GM10266 (cell line): ENCODE measurements around the gene C5orf47.

Experiments
- DNase-seq: peaks from one replicate; pipeline ENCODE4 v3.0.0; 2012; ENCODE audit errors: extremely low spot score
- CTCF ChIP-seq: IDR thresholded peaks from 2 replicates; pipeline ENCODE4 v1.5.1; 2012; ENCODE audit warnings: mild to moderate bottlenecking, low read depth; ENCODE audit not compliant: control insufficient read depth, insufficient read depth; ENCODE audit errors: missing control alignments

Gene C5orf47

GRCh38 chr5:173970878-173971650 is 17.9 kb upstream of the C5orf47 start:
- peak; percentile 21 for TF ChIP-seq CTCF
- no peak for DNase-seq

GRCh38 chr5:173971681-173972345 is 17.2 kb upstream of the C5orf47 start:
- TF ChIP-seq CTCF, result no peak
- DNase-seq, result no peak

- no peak for DNase-seq
Measured at GRCh38 chr5:173972607-173972924, 16.4 kb upstream of the C5orf47 start.

GRCh38 chr5:173972925-173973615 is 15.9 kb upstream of the C5orf47 start:
- TF ChIP-seq CTCF, result peak; percentile 76
- DNase-seq, result peak; percentile 85

More at GRCh38 chr5:173972607-173972924, 16.4 kb upstream of the C5orf47 start:
- TF ChIP-seq CTCF, result no peak

GRCh38 chr5:173973616-173973969 is 15.4 kb upstream of the C5orf47 start:
- DNase-seq, result no peak
- no peak for TF ChIP-seq CTCF

GRCh38 chr5:173974688-173975239 is 14.2 kb upstream of the C5orf47 start:
- no peak for TF ChIP-seq CTCF

More at GRCh38 chr5:173974688-173975239, 14.2 kb upstream of the C5orf47 start:
- DNase-seq, result no peak
